Loucy (cell line): ENCODE data around the gene VAT1L.

Source experiments
- H2AFZ ChIP-seq: fragments of 200-600 bp; sonication (generic); 2 replicates; pipeline ENCODE4 v1.6.0; 2016; ENCODE audit warnings: antibody characterized with exemption, mild to moderate bottlenecking, low read length, moderate library complexity
- H3F3A ChIP-seq: fragments of 200-600 bp; 2 replicates; pipeline ENCODE4 v1.6.0; 2016; ENCODE audit warnings: antibody characterized with exemption, low read depth, mild to moderate bottlenecking
- H3K27me3 ChIP-seq: fragments of 200-600 bp; sonication (generic); 2 replicates; pipeline ENCODE4 v1.6.1; 2014; ENCODE audit warnings: low read length, mild to moderate bottlenecking; ENCODE audit not compliant: insufficient read depth, poor library complexity, severe bottlenecking
- H3K36me3 ChIP-seq: fragments of 200-600 bp; sonication (generic); 2 replicates; pipeline ENCODE4 v1.6.1; 2016; ENCODE audit warnings: low read length; ENCODE audit not compliant: insufficient read depth
- H3K4me1 ChIP-seq: fragments of 200-600 bp; sonication (generic); 2 replicates; pipeline ENCODE4 v1.5.1; 2014; ENCODE audit warnings: low read length, mild to moderate bottlenecking; ENCODE audit not compliant: insufficient read depth, poor library complexity, severe bottlenecking
- H3K4me2 ChIP-seq: fragments of 200-600 bp; sonication (generic); 2 replicates; pipeline ENCODE4 v1.6.0; 2014; ENCODE audit warnings: antibody characterized with exemption, low read length, low read depth, mild to moderate bottlenecking; ENCODE audit not compliant: poor library complexity, severe bottlenecking
- H3K4me3 ChIP-seq: fragments of 200-600 bp; sonication (generic); 2 replicates; pipeline ENCODE4 v1.5.1; 2014; ENCODE audit warnings: low read length, mild to moderate bottlenecking, mixed read lengths; ENCODE audit not compliant: poor library complexity, severe bottlenecking
- H3K79me2 ChIP-seq: fragments of 200-600 bp; sonication (generic); 2 replicates; pipeline ENCODE4 v1.6.1; 2014; ENCODE audit warnings: low read length; ENCODE audit not compliant: insufficient read depth
- H3K9ac ChIP-seq: fragments of 200-600 bp; sonication (generic); 2 replicates; pipeline ENCODE4 v1.6.0; 2014; ENCODE audit warnings: mild to moderate bottlenecking, low read depth, low read length, moderate library complexity; ENCODE audit not compliant: poor library complexity, severe bottlenecking
- H3K9me2 ChIP-seq: fragments of 200-600 bp; sonication (generic); replicated peaks from 2 replicates; pipeline ENCODE4 v1.6.1; 2016; ENCODE audit warnings: low read depth, low read length, mixed read lengths
- H3K9me3 ChIP-seq: fragments of 200-600 bp; sonication (generic); 2 replicates; pipeline ENCODE4 v1.6.1; 2014; ENCODE audit warnings: mild to moderate bottlenecking, antibody characterized with exemption, low read length, low read depth; ENCODE audit not compliant: insufficient read depth
- H4K20me1 ChIP-seq: fragments of 200-600 bp; sonication (generic); 2 replicates; pipeline ENCODE4 v1.6.0; 2014; ENCODE audit warnings: antibody characterized with exemption, low read length, mild to moderate bottlenecking; ENCODE audit not compliant: insufficient read depth, poor library complexity, severe bottlenecking
- CTCF ChIP-seq: fragments of 200-600 bp; sonication (generic); conservative IDR thresholded peaks from 2 replicates; pipeline ENCODE4 v1.5.1; 2014; ENCODE audit warnings: mild to moderate bottlenecking, antibody characterized with exemption, low read length
- EZH2phosphoT487 ChIP-seq: fragments of 200-600 bp; IDR thresholded peaks from 2 replicates; pipeline ENCODE4 v1.6.1; 2018; ENCODE audit warnings: antibody characterized with exemption, mild to moderate bottlenecking, moderate library complexity, borderline replicate concordance

Gene VAT1L

GRCh38 chr16:77995843-77996455, 207.6 kb downstream of the VAT1L start:
- H2AFZ ChIP-seq: no peak overlapping the region
- H3F3A ChIP-seq: no peaks in the 10 kb centered on the region
- no peaks in the 10 kb centered on the region for H3K79me2 ChIP-seq
- no peak for TF ChIP-seq CTCF
- TF ChIP-seq EZH2phosphoT487: no peak
- no peaks in the 10 kb centered on the region for H4K20me1 ChIP-seq
- H3K4me2 ChIP-seq: no peak overlapping the region
- H3K36me3 ChIP-seq: no peaks in the 10 kb centered on the region
- H3K9ac ChIP-seq: no peak overlapping the region
- H3K4me1 ChIP-seq: no peaks in the 10 kb centered on the region
- no peak overlapping the region for H3K4me3 ChIP-seq
- no peaks in the 10 kb centered on the region for H3K27me3 ChIP-seq
- no peaks in the 10 kb centered on the region; the same call in 1 of the 2 replicates for H3K9me3 ChIP-seq
- H3K9me2 ChIP-seq: no peaks in the 10 kb centered on the region

DNA sequence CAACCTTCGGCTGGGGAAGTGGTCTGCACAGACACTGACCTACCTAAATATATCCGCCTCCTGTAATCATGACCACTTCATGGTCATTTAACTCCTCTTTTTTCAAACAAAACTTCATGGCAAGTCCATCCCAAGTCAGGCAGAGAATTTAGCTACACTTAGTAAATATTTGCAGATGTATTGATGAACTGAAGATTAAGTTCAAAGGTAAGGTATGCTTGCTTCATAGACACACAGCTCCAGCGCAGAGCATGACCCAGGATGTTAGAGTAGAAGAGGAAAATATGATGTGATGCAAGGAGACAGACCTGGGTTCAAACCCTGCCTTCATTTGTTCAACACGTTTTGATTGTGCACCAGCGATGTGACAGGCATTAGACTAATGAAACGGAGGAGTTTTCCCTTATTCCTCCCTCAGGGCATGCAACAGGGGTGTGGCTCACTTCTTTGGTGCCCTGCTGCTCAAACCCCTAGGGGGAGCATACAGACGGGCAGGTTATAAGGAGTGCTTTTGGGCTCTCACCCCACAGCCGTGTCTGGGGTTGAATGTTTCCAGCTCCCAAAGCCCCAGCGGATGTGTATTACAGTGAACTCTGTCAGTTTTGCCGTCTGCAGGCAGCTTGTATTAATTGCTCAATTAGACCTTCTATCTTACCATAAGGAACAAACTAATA, 210.1 kb downstream of the VAT1L start:
- H3K4me2 ChIP-seq: no peak overlapping the region
- TF ChIP-seq EZH2phosphoT487: no peak
- no peak for TF ChIP-seq CTCF
- no peaks in the 10 kb centered on the region for H3K27me3 ChIP-seq
- H3F3A ChIP-seq: no peaks in the 10 kb centered on the region
- no peaks in the 10 kb centered on the region for H3K79me2 ChIP-seq
- no peak overlapping the region for H3K9ac ChIP-seq
- no peaks in the 10 kb centered on the region for H3K4me1 ChIP-seq
- no peak overlapping the region for H3K4me3 ChIP-seq
- H3K9me2 ChIP-seq: no peaks in the 10 kb centered on the region
- no peak overlapping the region for H2AFZ ChIP-seq
- no peaks in the 10 kb centered on the region; the same call in 1 of the 2 replicates for H3K9me3 ChIP-seq
- H3K36me3 ChIP-seq: no peaks in the 10 kb centered on the region
- H4K20me1 ChIP-seq: no peaks in the 10 kb centered on the region

DNA sequence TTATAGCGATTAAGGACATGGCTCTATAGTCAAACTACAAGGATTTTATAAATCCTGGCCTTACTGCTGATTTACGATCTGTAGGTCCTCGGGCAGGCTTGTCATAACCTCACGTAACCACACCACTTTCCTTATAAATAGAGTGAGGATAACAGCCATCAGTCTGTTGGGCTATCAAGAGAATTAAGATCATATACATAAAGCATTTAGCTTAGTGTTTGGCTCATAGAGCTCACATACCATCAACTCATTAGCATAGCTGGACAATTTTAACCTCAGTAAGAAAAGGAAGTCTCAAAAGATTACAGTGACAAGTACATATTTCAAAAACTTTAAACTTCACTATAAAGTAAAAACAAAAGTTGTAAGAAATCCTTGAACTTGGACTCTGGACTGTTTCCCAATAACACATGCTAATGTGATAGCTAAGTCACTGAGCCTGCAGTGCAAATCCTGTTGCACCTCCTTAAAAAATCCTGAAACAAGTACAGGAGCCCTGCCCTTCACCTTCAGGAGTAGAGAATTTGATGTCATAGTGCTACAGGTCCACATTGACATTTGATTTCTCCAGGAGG, 213.2 kb downstream of the VAT1L start:
- no peaks in the 10 kb centered on the region for H3K9me2 ChIP-seq
- H3K9ac ChIP-seq: no peak overlapping the region
- H3K36me3 ChIP-seq: no peaks in the 10 kb centered on the region
- no peaks in the 10 kb centered on the region for H3K9me3 ChIP-seq
- no peak overlapping the region for H2AFZ ChIP-seq
- H3K4me2 ChIP-seq: no peak overlapping the region
- no peaks in the 10 kb centered on the region for H3K27me3 ChIP-seq
- no peaks in the 10 kb centered on the region for H3K79me2 ChIP-seq
- no peaks in the 10 kb centered on the region for H3K4me1 ChIP-seq
- no peaks in the 10 kb centered on the region for H3F3A ChIP-seq
- no peak overlapping the region for H3K4me3 ChIP-seq
- TF ChIP-seq CTCF: no peak
- no peak for TF ChIP-seq EZH2phosphoT487
- no peaks in the 10 kb centered on the region for H4K20me1 ChIP-seq
